WTC11 (cell line): ENCODE measurements around the gene PRR7. TPM values are rescaled to one million over a fixed set of nuclear protein-coding genes. Genes with fewer than 3 reads are reported as not detected.
A peak's percentile ranks its signal among the peaks of the same experiment; 100 is the strongest.

Experiments used
- ATAC-seq: fragments of 200-7000 bp; cut with Tn5 transposase; 2 replicates; pipeline ENCODE4 v1.10.0; 2021; ENCODE audit warnings: mild to moderate bottlenecking, moderate library complexity
- CTCF ChIA-PET: fragments of 300-600 bp; sonication (Branson Sonifier 250); formaldehyde crosslinking; loops from one replicate; lab custom pipeline; 2021; ENCODE audit warnings: antibody characterized with exemption; lab: Charles Lee
- POLR2A ChIA-PET: fragments of 350-600 bp; sonication (Branson Sonifier 250); formaldehyde crosslinking; loops from one replicate; lab custom pipeline; 2021; ENCODE audit warnings: antibody characterized with exemption; lab: Charles Lee
- DNase-seq: peaks from one replicate; pipeline ENCODE4 v3.0.0; 2021; ENCODE audit warnings: low spot score
- H3K27ac Mint-ChIP-seq: 2 replicates; pipeline ENCODE4 v1.8.0; 2021; ENCODE audit warnings: mixed read lengths
- H3K27me3 Mint-ChIP-seq: 2 replicates; pipeline ENCODE4 v1.8.0; 2021; ENCODE audit warnings: low read depth, mild to moderate bottlenecking, moderate library complexity, mixed read lengths
- H3K36me3 Mint-ChIP-seq: 2 replicates; pipeline ENCODE4 v1.8.0; 2021; ENCODE audit warnings: mixed read lengths
- H3K4me1 Mint-ChIP-seq: 2 replicates; pipeline ENCODE4 v1.8.0; 2022; ENCODE audit warnings: mixed read lengths
- H3K4me3 Mint-ChIP-seq: 2 replicates; pipeline ENCODE4 v1.8.0; 2021; ENCODE audit warnings: mild to moderate bottlenecking, moderate library complexity, mixed read lengths
- H3K9me3 Mint-ChIP-seq: 2 replicates; pipeline ENCODE4 v1.8.0; 2021; ENCODE audit warnings: mixed read lengths
- ARID4B ChIP-seq: sonication (generic); formaldehyde crosslinking; IDR thresholded peaks from 2 replicates; pipeline ENCODE4 v1.8.0; 2023; ENCODE audit warnings: missing genetic modification reagents, mild to moderate bottlenecking, borderline replicate concordance
- ELF4 ChIP-seq: sonication (generic); formaldehyde crosslinking; IDR thresholded peaks from 2 replicates; pipeline ENCODE4 v1.8.1; 2022; ENCODE audit warnings: low read depth, mild to moderate bottlenecking, moderate library complexity, missing genetic modification reagents
- ESRRA ChIP-seq: sonication (generic); formaldehyde crosslinking; IDR thresholded peaks from 2 replicates; pipeline ENCODE4 v1.8.1; 2022; ENCODE audit warnings: mild to moderate bottlenecking, missing genetic modification reagents, borderline replicate concordance
- ETV6 ChIP-seq: sonication (generic); formaldehyde crosslinking; IDR thresholded peaks from 2 replicates; pipeline ENCODE4 v1.8.1; 2022; ENCODE audit warnings: mild to moderate bottlenecking, missing genetic modification reagents
- FOXJ3 ChIP-seq: sonication (generic); formaldehyde crosslinking; IDR thresholded peaks from 2 replicates; pipeline ENCODE4 v1.9.0; 2021; ENCODE audit warnings: missing genetic modification reagents, mild to moderate bottlenecking, borderline replicate concordance
- FOXK1 ChIP-seq: sonication (generic); formaldehyde crosslinking; IDR thresholded peaks from 2 replicates; pipeline ENCODE4 v1.8.0; 2022; ENCODE audit warnings: mild to moderate bottlenecking, moderate library complexity, missing genetic modification reagents
- GTF2I ChIP-seq: fragments of 250-450 bp; sonication (Bioruptor Pico); conservative IDR thresholded peaks from 2 replicates; pipeline ENCODE4 v1.4.0; 2021; ENCODE audit warnings: mild to moderate bottlenecking
- HMGXB4 ChIP-seq: sonication (generic); formaldehyde crosslinking; IDR thresholded peaks from 2 replicates; pipeline ENCODE4 v1.8.1; 2023; ENCODE audit warnings: mild to moderate bottlenecking, moderate library complexity, missing genetic modification reagents
- IRF1 ChIP-seq: sonication (generic); formaldehyde crosslinking; IDR thresholded peaks from 2 replicates; pipeline ENCODE4 v1.8.0; 2023; ENCODE audit warnings: missing genetic modification reagents
- JUN ChIP-seq: sonication (generic); formaldehyde crosslinking; IDR thresholded peaks from 2 replicates; pipeline ENCODE4 v1.8.0; 2023; ENCODE audit warnings: mild to moderate bottlenecking, missing genetic modification reagents
- MAX ChIP-seq: sonication (generic); formaldehyde crosslinking; IDR thresholded peaks from 2 replicates; pipeline ENCODE4 v1.8.0; 2022; ENCODE audit warnings: mild to moderate bottlenecking, missing genetic modification reagents
- NFYB ChIP-seq: sonication (generic); formaldehyde crosslinking; conservative IDR thresholded peaks from 2 replicates; pipeline ENCODE4 v1.8.0; 2022; ENCODE audit warnings: low read depth, missing genetic modification reagents
- NR3C1 ChIP-seq: sonication (generic); formaldehyde crosslinking; conservative IDR thresholded peaks from 2 replicates; pipeline ENCODE4 v1.8.1; 2023; ENCODE audit warnings: low read depth, mild to moderate bottlenecking, missing genetic modification reagents
- RELA ChIP-seq: sonication (generic); formaldehyde crosslinking; IDR thresholded peaks from 2 replicates; pipeline ENCODE4 v1.8.1; 2022; ENCODE audit warnings: missing genetic modification reagents, mild to moderate bottlenecking, borderline replicate concordance
- SMAD3 ChIP-seq: sonication (generic); formaldehyde crosslinking; IDR thresholded peaks from 2 replicates; pipeline ENCODE4 v1.8.0; 2022; ENCODE audit warnings: missing genetic modification reagents, mild to moderate bottlenecking, borderline replicate concordance
- TEAD1 ChIP-seq: sonication (generic); formaldehyde crosslinking; IDR thresholded peaks from 2 replicates; pipeline ENCODE4 v1.8.0; 2022; ENCODE audit warnings: mild to moderate bottlenecking, missing genetic modification reagents
- USF1 ChIP-seq: sonication (generic); formaldehyde crosslinking; IDR thresholded peaks from 2 replicates; pipeline ENCODE4 v1.8.0; 2022; ENCODE audit warnings: mild to moderate bottlenecking, missing genetic modification reagents
- ZNF121 ChIP-seq: sonication (generic); formaldehyde crosslinking; IDR thresholded peaks from 2 replicates; pipeline ENCODE4 v1.8.0; 2023; ENCODE audit warnings: missing genetic modification reagents
- ZNF671 ChIP-seq: fragments of 250-450 bp; sonication (Bioruptor Pico); IDR thresholded peaks from 2 replicates; pipeline ENCODE4 v1.8.0; 2021; ENCODE audit warnings: mild to moderate bottlenecking
- total RNA-seq: library from RNA; stranded (reverse); gene quantifications from 3 replicates; pipeline ENCODE4 v1.2.3, GENCODE V29; 2021

The PRR7 gene
- total RNA-seq, 1 experiment from 2014 or later: 13.1 TPM

- TF ChIP-seq HMGXB4 (peak; percentile 29; the same call in 1 of the 2 replicates), TEAD1 (CRISPR knock-in tag) (0 out of 2 replicates have a peak, but pooled peaks have one; percentile 16), ARID4B (CRISPR knock-in tag) (0 out of 2 replicates have a peak, but pooled peaks have one; percentile 16), ZNF121 (CRISPR knock-in tag) (peak; percentile 94), GTF2I (CRISPR knock-in tag) (peak; percentile 98), ZNF671 (CRISPR knock-in tag) (0 out of 2 replicates have a peak, but pooled peaks have one; percentile 54), SMAD3 (no peak; the same call in 1 of the 2 replicates), ELF4 (CRISPR knock-in tag) (peak; percentile 53; the same call in 1 of the 2 replicates), FOXJ3 (CRISPR knock-in tag) (no peak), NFYB (peak; percentile 44; the same call in 1 of the 2 replicates)
These were observed 50.8 kb downstream of the PRR7 start, which contains the start of gene PDLIM7 (continued) for GRCh38 chr5:177497292-177498012.

GRCh38 chr5:177498013-177498787, 51.6 kb downstream of the PRR7 start:
- POLR2A ChIA-PET: interaction anchor here (0.9 to 3.9 kb wide), 14 partner anchors 10 to 196 kb away, joined by 3 to 53 read pairs (median 6); partner anchors contain the start of genes DBN1, DOK3, GRK6 and LMAN2
- Mint-ChIP-seq H3K27me3 (peaks cover 31% of the 10 kb centered on the region), H3K36me3 (peaks cover 6% of the 10 kb centered on the region), H3K4me3 (peak overlapping the region; percentile 80), H3K27ac (no peak overlapping the region), H3K4me1 (peaks cover 32% of the 10 kb centered on the region), H3K9me3 (no peaks in the 10 kb centered on the region)
- CTCF ChIA-PET: interaction anchor here (1.0 to 11.2 kb wide), 11 partner anchors 10 to 188 kb away, joined by 3 to 230 read pairs (median 14); partner anchors contain the start of genes DBN1, DDX41 and DOK3
- TF ChIP-seq MAX (CRISPR knock-in tag) (peak; percentile 2; the same call in 1 of the 2 replicates), IRF1 (CRISPR knock-in tag) (0 out of 2 replicates have a peak, but pooled peaks have one; percentile 69), ESRRA (CRISPR knock-in tag) (peak; percentile 42; the same call in 1 of the 2 replicates), GTF2I (CRISPR knock-in tag) (no peak), FOXK1 (CRISPR knock-in tag) (0 out of 2 replicates have a peak, but pooled peaks have one; percentile 9), ETV6 (CRISPR knock-in tag) (peak; percentile 51; the same call in 1 of the 2 replicates), NR3C1 (CRISPR knock-in tag) (no peak), RELA (no peak), USF1 (CRISPR knock-in tag) (no peak), JUN (no peak)
- ATAC-seq (peak; percentile 1), DNase-seq (peak; percentile 67)
